Duodenal mucosa (tissue), 2 donors: Measurements from ENCODE around the gene DPP8.
A peak's percentile ranks its signal among the peaks of the same experiment; 100 is the strongest.

Source experiments
- H3K27ac ChIP-seq: one replicate; pipeline ENCODE4 v1.7.0; 2013; ENCODE audit warnings: low read depth, low read length
- H3K27me3 ChIP-seq, 2 donors: one replicate each; pipeline ENCODE4 v1.7.0; 2013; ENCODE audit warnings: low read length in 2 of 2, control low read depth in 1 of 2; ENCODE audit not compliant: insufficient read depth in 2 of 2, control insufficient read depth in 1 of 2
- H3K36me3 ChIP-seq, 2 donors: one replicate each; pipeline ENCODE4 v1.7.0; 2013; ENCODE audit warnings: low read length in 2 of 2, control low read depth in 1 of 2; ENCODE audit not compliant: insufficient read depth in 2 of 2, control insufficient read depth in 1 of 2
- H3K4me1 ChIP-seq, 2 donors: one replicate each; pipeline ENCODE4 v1.7.0; 2013; ENCODE audit warnings: low read length in 2 of 2, control low read depth in 1 of 2; ENCODE audit not compliant: insufficient read depth in 2 of 2, control insufficient read depth in 1 of 2
- H3K4me3 ChIP-seq, 2 donors: one replicate each; pipeline ENCODE4 v1.7.0; 2013; ENCODE audit warnings: low read length in 2 of 2, low read depth in 1 of 2
- H3K9ac ChIP-seq, 2 donors: one replicate each; pipeline ENCODE4 v1.7.0; 2013; ENCODE audit warnings: low read length in 2 of 2, low read depth in 1 of 2
- H3K9me3 ChIP-seq, 2 donors: one replicate each; pipeline ENCODE4 v1.7.0; 2013; ENCODE audit warnings: low read length in 2 of 2, control low read depth in 1 of 2; ENCODE audit not compliant: control insufficient read depth in 1 of 2

DPP8 gene

DNA sequence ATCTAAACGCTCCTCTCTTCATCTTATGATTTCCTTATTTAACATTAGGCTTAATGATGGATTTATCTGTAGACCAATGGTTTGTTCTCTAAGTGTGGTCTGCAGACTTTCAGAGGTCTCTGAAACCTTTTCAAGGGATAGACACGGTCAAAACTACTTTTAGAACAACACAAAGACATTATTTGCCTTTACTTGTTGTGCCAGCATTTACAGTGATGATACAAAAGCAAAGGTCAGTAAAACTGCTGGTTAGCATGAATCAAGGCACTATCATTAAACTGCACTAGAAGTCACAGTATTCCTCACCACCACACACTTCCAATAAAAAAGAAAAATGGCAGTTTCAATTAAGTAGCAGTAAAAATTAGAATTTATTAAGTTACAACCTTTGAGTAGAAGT is 70.3 kb downstream of the DPP8 start:
- Histone ChIP-seq H3K9me3 (no peaks in the 10 kb centered on the region), H3K36me3 (peaks cover 21 to 59% of the 10 kb centered on the region in 2 donors), H3K9ac (no peak overlapping the region), H3K27me3 (no peaks in the 10 kb centered on the region), H3K4me1 (no peaks in the 10 kb centered on the region), H3K4me3 (no peak overlapping the region), H3K27ac (no peak overlapping the region)

GRCh38 chr15:65434201-65434600 is 83.3 kb downstream of the DPP8 start:
- H3K4me1 ChIP-seq: no peaks in the 10 kb centered on the region
- no peak overlapping the region for H3K27ac ChIP-seq
- no peak overlapping the region for H3K9ac ChIP-seq
- no peaks in the 10 kb centered on the region for H3K27me3 ChIP-seq
- no peaks in the 10 kb centered on the region for H3K9me3 ChIP-seq
- no peak overlapping the region for H3K4me3 ChIP-seq
- H3K36me3 ChIP-seq: no peaks in the 10 kb centered on the region

DNA sequence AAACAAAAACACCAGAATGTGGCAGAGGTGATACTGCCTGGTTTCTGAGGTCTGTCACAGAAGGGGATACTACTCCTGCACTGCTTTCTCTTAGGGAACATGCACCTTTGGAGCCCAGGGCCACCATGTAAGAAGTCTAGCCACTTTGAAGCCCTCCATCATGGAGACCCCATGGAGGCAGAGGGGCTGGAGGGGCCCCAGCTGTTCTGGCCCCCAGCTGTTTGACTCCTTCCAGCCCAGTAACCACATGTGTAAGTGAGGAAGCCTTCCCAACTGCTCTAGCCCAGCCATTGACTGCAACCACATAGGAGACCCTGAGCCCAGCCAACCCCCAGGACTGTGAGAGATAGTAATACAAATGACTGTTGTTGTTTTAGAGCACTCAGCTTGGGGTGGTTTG is 85.8 kb downstream of the DPP8 start:
- Histone ChIP-seq H3K4me3 (no peak overlapping the region), H3K36me3 (no peaks in the 10 kb centered on the region), H3K27me3 (no peaks in the 10 kb centered on the region), H3K27ac (no peak overlapping the region), H3K9ac (no peak overlapping the region), H3K4me1 (no peaks in the 10 kb centered on the region), H3K9me3 (no peaks in the 10 kb centered on the region)

GRCh38 chr15:65426216-65426853 is 91.2 kb downstream of the DPP8 start:
- Histone ChIP-seq H3K4me1 (peaks cover 11% of the 10 kb centered on the region in 2 donors), H3K9me3 (no peaks in the 10 kb centered on the region), H3K9ac (no peak overlapping the region), H3K27ac (no peak overlapping the region), H3K27me3 (peaks cover 20 to 22% of the 10 kb centered on the region in 2 donors), H3K36me3 (no peaks in the 10 kb centered on the region), H3K4me3 (no peak overlapping the region)

DNA sequence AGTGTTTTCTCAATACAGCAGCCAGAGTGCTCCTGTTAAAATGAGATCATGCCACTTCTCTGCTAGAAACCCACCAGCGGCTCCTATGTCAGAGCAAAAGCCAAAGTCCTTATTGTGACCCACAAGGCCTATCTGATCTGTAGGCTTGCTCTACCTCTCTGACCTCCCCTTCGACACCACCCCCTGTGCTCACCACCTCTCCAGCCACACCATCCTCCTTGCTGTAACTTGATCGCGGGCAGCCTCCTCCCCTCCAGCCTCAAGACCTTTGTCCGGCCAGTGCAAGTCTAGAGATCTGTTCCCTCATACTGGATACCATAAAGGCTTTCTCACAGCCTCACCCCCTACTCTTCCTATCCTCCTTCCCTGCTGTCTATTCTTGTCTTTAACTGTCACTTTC is 92.8 kb downstream of the DPP8 start:
- peaks cover 16% of the 10 kb centered on the region in 2 donors for H3K4me1 ChIP-seq
- H3K27me3 ChIP-seq: peaks cover 33 to 34% of the 10 kb centered on the region in 2 donors
- no peak overlapping the region for H3K27ac ChIP-seq
- H3K9me3 ChIP-seq: no peaks in the 10 kb centered on the region
- no peaks in the 10 kb centered on the region for H3K36me3 ChIP-seq
- no peak overlapping the region for H3K9ac ChIP-seq
- H3K4me3 ChIP-seq: no peak overlapping the region

DNA sequence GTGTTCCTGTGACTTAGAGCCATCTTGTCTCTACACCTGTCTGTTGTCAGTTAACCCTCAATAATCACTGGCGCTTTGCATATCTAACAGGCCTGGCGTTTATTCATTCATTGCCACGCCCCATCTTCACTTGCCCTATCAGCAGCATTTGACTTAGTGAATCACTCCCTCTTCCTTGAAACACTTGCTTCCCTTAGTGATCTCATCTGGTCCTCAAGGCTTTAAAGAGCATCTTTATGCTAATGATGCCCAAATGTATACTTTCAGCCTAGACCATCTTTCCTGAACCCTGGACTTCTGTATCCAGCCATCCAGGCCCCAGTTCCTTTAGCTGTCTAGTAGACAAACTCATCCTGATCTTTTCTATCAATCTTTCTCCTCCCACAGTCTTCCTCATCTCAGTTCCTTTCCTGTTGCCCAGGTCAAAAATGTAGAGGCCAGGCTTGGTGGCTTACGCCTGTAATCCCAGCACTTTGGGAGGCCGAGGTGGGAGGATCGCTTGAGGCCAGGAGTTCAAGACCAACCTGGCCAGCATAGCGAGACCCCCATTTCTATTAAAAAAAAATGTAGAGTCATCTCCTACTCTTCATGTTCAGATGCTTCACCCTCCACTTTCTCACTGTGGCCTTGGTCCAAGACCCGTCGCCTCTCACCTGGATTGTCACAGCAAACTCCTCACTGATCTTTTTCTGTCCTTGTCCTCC is 93.4 kb downstream of the DPP8 start:
- Histone ChIP-seq H3K36me3 (no peaks in the 10 kb centered on the region), H3K9ac (no peak overlapping the region), H3K27me3 (peaks cover 35 to 36% of the 10 kb centered on the region in 2 donors), H3K4me3 (no peak overlapping the region), H3K4me1 (peaks cover 16% of the 10 kb centered on the region in 2 donors), H3K9me3 (no peaks in the 10 kb centered on the region), H3K27ac (no peak overlapping the region)

DNA sequence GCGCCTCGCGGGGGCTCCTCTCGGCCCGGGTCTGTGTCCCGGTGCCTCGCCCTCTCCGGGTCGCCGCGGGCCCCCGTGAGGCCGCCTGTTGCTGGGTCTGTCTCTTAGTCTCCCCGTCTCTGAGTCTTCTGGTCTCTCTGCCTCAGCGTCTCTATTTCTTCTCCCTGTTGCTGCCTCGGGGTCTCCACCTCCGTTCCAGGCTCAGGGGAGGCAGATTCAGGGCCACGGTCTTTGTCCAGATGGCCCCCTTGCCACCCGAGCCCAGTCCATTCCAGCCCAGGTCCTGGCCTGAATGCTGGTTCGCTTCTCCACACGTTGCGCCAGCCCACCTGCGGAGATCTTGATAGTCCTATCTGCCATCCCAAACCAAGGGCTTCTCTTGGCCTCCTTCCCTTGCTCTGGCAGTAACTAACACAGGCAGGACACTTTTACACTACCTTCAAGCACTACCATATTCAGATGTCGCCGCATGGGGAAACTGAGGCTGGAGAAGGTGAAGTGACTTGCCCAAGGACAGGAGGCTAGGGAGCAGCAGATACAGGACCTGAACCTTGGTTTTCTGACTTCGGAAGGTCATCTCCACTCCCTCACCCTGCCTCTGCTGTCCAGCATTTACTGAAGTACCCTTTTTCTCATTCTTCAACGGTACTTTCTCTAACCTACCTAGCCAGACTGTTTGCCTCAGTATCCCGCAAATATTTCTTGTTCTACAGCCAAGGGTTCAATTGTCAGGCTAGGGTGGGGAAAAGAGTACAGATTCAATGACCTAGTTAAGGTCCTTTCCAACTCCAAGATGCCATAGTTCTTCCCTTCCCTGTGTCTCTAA is 94.1 kb downstream of the DPP8 start:
- Histone ChIP-seq H3K9ac (no peak overlapping the region), H3K4me3 (no peak overlapping the region), H3K27ac (no peak overlapping the region)

GRCh38 chr15:65421360-65422215 is 95.9 kb downstream of the DPP8 start:
- H3K9me3 ChIP-seq: no peaks in the 10 kb centered on the region
- H3K4me3 ChIP-seq: peak overlapping the region; percentile 66 to 73
- peak overlapping the region in 1 of 2 donors; percentile 43 for H3K9ac ChIP-seq
- no peaks in the 10 kb centered on the region for H3K36me3 ChIP-seq
- peaks cover 16% of the 10 kb centered on the region in 2 donors for H3K4me1 ChIP-seq
- peaks cover 43 to 44% of the 10 kb centered on the region in 2 donors for H3K27me3 ChIP-seq
- no peak overlapping the region for H3K27ac ChIP-seq

More for the DNA sequence above, 94.1 kb downstream of the DPP8 start:
- no peaks in the 10 kb centered on the region for H3K9me3 ChIP-seq
- no peaks in the 10 kb centered on the region for H3K36me3 ChIP-seq
- peaks cover 16% of the 10 kb centered on the region in 2 donors for H3K4me1 ChIP-seq
- peaks cover 40 to 41% of the 10 kb centered on the region in 2 donors for H3K27me3 ChIP-seq

DNA sequence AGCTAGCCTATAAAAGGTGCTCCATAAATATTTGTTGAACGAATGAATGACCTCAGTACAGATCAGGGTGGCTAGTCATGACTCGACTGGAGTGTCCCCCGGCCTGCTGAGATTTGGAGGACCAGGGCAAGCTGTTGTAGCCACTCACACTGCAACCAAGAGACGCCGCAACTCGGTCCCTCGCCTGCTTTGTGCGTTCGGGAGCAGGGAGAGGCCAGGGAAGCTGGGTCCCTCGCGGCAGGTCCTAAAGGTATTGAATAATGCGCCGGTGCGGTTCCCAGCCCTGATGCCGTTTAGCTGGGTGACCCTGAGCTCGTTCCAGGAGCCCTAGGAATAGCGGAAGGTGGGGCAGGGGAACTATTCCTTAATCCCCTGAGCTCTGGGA is 96.5 kb downstream of the DPP8 start:
- H3K27me3 ChIP-seq: peaks cover 43 to 44% of the 10 kb centered on the region in 2 donors
- peak overlapping the region in 1 of 2 donors; percentile 43 for H3K9ac ChIP-seq
- no peak overlapping the region for H3K27ac ChIP-seq

More for the DNA sequence above, 96.5 kb downstream of the DPP8 start:
- Histone ChIP-seq H3K4me1 (peaks cover 16% of the 10 kb centered on the region in 2 donors), H3K36me3 (no peaks in the 10 kb centered on the region), H3K9me3 (no peaks in the 10 kb centered on the region), H3K4me3 (peak overlapping the region; percentile 40 to 73)
